ENCODE measurements around the gene HDAC4.
A peak's percentile ranks its signal among the peaks of the same experiment; 100 is the strongest.

Gene HDAC4

DNA sequence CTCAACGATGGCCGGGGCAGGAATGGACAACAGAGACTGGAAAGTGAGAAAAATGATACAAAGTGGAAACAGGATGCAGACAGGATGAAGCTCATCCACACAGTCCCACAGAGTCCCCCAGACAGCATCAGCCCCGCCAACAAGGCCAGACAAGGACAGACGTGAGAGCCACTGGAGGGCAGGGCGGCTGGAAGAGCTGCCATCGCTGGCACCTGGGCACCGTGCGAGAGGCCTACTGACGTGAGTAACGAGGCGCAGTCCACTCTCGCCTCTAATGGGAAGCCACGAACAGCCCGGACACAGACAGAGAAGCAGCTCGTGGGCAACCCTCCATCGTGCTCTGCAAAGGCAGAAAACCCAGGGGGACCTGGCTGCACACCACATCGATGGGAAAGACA, 17.1 kb downstream of the HDAC4 start:
- DNase-seq (ENCODE audit: low read depth in 2 of 2) = no peak

DNA sequence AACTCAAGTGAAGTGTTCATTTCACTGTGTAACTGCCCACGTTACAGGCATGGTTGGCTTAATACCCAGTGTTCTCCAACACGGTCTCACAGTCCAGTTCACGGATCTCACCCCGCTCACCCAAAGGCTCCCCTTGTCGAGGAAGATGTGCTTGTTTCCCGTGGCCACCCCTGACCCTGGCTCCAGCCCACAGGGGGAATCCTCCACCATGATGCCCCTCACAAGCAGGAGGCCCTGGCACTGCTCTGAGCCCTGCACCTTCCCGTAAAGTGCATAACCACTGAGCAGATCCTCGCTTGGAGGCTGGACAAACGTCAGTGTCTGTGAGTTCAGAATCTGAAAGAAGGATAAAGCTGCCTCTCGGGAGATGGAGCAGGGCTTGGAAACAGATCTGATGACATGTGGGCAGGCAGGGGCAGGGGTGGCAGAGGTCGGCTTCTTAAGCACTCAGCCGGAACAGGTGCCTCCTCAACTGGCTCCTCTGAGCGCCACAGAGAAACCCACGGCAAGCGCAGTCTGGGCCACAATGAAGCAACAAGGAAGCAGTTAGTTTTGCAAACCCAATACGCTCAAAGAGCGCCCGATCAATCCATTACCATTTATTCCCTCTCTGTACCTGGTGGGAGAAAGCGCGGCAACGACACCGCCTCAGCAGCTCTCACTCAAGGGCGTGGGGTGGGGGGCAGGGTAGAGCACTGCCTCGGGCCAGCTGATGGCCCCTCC, 17.6 kb downstream of the HDAC4 start:
- no peak for DNase-seq (ENCODE audit: low read depth in 2 of 2)

DNA sequence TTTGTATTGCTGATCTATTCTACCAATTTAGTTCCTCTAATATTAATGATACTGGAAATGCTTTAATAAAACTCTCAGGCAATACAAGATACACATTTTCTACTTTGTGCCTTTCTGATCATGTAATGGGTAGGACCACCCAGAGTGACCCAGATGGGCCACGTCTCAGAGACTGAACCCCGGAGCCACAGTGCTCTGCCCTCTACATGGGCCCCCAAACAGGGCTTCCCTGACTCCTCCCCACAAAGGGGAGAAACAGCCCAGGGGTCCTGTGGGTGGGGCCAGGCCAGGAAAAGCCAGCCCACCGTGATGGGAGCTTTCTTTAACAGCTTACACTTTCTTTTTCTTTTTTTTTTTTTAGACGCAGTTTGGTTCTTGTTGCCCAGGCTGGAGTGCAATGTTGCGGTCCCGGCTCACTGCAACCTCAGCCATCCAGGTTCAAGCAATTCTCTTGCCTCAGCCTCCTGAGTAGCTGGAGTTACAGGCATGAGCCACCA, 18.4 kb downstream of the HDAC4 start:
- no peak for DNase-seq (ENCODE audit: low read depth in 2 of 2)

DNA sequence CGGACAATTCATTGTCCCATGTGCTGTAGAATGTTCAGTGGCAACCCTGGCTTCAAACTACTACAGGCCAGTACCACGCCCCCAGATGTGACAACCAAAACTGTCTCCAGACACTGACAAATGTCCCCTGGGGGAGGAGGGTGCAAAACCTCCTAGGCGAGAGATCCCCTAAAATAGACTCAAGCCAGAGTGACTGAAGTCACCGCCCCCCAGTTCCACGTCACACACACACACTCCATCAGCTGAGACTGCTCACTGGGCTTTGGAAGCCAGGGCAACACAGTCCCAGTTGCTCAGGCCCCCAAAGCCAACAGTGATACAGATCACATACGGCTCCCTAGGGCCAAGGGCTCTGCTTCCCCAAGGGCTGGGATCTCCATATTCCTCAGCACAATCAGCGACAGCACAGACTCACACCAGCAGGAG, 19.1 kb downstream of the HDAC4 start:
- no peak for DNase-seq (ENCODE audit: low read depth in 2 of 2)

DNA sequence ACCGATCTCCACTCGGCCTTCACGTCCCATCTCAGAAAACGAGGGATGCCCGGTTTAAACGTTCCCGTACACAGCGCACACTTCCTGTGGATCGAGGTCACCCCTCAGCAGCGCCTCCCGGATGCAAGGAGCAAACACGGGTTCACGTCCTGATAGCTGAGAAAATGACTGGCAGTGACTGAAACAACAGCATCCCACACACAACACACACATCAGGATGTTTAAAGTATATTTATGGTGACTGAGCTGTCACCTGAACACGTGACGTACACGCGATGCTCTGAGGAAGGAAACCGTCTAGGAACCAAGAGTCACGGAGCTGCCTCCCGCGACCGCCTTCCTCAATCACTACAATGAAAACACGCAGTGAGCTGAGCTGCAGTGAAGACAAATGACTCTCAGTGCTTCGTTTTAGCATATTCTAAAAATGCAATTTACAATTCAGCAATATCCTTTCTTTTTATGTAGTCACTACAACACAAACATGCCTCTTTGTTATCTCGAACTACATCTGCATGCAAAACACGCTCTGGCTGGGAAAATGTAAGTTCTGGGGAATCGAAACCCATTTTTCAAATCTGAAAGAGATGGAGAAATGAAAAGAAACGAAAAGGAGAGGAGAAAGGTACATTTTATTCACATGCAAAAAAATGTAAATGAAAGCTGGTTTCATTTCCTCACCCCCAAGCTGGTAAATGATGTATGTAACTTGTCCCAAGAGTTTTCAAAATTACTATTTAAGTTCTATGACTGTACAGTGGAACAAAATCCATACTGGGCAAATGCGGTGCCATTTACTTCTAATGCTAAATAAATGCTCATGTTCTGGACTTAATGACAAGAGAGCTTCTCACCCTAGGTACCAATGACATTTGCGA, 19.8 kb downstream of the HDAC4 start:
- DNase-seq (ENCODE audit: low read depth in 2 of 2) = peak; percentile 21 to 54

DNA sequence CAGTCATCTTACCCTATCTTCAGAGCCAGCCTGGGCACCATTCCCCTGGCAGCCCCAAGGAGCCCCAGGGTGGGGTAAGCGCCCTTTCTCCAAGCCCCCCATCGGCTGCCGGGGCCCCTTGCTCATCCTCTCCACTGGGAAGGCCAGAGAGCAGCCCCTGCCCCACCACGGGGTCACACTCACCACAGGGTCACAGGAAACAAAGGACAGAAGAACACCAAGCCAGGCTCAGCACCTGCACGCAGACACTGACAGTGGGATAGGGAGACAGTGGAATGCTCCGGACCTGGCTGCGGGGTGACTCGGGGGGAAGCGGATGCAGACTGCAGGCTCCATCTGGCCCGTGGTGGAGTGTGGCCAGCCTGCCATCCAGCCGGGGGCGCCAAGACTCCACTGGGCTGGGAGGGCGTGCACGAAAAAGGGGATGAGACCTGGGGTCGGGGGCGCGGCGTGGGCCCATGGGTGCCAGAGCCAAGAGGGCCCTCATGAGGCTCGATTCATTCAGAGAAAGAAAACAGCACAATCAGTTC, 21.1 kb downstream of the HDAC4 start:
- DNase-seq (ENCODE audit: low read depth in 2 of 2) = no peak

DNA sequence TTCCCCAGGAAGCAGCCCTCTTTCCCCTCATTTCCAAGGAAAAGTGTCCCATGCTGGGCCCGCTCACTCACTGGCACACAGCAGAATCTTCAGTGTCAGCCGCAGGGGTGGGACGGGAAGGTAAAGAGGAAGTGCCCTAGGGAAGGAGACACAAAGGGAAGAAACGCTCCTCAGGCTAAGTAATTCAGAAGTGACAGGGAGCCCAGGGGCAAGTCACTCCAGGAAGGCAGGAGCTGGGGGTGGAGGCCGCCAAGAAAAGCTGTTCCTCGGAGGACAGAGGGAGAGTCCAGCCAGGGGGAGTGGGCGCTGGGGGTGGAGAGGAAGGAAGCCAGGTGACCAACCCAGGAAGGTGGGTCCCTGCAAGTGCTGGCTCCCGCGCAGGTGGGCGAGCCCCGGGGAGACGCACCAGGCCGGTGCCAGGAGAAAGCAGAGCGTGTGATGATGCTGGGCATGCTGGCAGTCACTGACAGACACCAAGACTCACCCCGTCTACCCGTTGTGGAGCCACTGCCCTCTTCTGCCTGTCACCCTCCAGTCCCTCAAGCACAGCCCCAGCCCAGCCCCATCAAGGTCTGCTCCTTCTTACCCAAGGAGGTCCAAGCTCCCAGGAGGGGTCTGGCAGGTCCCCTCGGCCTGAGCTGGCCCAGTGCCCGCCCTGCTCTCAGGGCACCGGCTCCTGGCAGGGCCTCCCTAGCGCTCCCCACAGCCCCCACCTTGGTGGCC, 21.7 kb downstream of the HDAC4 start:
- DNase-seq (ENCODE audit: low read depth in 2 of 2) = no peak

DNA sequence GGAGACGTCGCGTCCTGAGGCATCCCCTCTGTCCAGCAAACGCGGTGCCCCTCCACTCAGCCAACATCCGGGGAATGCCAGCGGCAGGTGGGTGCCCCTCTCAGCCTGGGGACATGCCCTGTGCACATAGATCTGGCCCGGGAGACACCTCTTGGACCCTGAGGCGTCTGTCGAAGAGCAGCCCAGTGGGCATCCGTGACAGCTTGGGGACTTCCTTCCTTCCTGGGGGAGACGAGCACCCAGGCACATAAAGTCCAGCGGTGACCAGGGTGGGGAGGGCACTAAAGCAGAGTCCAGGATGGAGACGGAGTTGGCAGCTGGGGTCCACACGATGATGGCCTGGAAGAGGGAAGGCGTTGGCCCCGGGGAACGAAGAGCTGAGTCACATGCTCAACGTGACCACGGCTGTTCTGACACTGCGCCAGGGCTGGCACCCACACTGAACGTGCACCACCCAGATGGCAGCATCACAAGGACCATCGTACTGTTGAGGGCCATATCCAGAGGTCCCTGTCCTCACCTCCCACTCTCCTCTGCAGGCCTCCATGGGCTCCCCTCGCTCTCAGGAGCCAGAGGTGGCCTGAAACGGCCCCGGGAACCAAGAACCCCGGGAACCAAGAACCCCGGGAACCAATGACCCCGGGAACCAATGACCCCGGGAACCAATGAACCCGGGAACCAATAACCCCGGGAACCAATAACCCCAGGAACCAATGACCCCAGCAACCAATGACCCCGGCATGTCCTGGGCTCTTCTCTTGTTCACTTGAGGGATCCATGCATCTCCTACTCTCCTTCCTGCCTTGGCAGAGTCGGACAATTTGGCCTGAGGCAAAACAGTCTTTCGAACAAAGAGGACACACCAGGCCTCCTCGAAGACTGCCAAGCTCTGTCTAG, 22.6 kb downstream of the HDAC4 start:
- DNase-seq (ENCODE audit: low read depth in 2 of 2) = no peak

DNA sequence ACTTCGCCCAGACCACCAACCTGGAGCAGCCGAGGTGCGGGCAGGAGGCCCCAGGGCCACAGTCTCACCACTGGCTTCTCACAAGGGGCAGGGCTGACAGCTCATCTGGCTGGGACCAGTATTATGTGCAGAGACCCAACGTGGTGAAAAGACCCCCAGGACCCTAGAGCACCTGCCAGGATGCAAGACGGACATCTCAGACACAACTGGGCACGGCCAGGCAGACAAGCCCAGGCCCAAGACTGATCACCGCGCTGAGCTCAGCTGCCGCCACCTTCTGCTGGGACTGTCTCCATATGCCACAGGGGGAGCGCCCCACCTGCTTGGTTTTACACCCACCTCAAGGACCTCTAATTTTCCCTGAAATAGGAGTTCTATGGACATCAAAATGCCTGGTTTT, 23.2 kb downstream of the HDAC4 start:
- DNase-seq (ENCODE audit: low read depth in 2 of 2) = no peak

DNA sequence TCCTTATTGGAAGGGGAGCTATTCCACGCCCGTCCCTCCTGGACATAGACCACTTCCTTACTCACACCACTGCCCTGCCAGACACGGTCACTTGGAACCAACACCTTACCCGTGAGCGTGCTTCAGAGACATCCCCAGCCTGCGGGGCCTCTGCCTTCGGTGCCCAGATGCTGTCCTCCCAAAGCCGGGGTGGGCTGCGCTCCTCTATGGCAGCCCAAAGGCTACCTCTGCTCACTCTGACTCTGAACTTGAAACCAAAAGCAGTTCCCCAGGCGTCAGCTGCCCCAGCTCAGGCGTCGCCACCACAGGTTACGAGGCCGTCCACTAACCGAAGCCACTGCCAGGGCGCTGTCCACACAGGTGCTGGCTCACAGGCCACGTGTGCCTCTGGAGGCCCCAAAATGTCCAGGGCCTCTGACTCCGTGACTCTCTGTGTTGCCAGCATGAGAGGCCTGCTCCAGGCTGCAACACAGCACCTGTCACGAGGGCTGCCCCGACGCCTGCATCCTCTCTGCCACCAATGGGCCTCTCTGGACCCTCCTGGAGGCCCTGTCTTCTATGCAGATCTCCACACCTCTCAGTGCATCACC, 23.8 kb downstream of the HDAC4 start:
- no peak for DNase-seq (ENCODE audit: low read depth in 2 of 2)

DNA sequence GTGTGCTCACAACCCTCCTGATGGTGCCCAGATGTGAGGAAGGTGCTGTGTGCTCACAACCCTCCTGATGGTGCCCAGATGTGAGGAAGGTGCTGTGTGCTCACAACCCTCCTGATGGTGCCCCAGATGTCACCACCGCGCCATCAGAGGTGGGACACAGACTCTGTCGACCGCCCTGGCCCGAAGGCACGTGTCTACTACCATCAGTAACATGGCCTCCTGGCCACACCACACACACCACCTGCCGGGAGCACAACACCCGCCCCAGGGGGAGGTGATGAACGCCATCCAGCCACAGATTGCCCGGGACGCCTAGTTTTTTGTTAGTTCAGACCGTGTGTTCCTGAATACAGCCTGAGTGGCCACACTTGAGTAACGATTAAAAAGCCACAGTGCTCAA, 24.5 kb downstream of the HDAC4 start:
- DNase-seq (ENCODE audit: low read depth in 2 of 2) = no peak

DNA sequence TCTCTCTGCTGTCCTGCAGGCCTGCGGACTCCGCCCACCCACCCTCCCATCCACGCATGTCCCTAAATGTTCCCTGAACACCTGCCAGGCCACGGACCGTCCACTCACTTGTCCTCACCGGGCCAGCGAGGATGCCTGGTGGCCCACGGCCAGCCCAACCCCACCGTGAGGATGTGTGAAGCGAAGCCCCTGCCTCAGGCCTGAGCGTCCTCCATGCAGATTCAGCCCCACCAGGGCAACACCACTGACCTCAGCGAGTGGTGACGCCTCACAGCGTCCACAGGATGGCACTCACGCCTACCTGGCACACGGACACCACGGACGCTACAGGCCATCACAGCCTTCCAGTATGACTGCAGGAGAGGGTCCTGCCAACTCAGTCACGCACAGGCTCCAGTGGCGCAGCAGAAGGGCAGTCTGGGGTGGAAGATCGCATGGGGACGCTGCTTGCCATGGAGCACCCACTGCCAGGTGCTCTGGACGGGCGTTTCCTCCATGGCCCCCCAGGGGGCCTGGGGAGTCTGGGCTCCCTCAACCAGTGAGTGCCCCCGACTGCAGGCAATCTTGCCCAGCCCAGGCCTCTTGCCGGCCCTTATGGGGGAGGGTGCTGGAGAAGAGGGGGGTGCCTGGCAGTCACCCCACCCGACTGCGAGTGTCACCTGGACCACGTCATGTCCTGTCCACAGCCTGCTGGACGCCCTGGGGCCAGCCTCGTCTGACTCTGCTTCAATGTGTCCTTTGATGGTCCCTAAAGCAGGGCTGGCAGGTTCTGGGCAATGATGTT, 25.4 kb downstream of the HDAC4 start:
- no peak for DNase-seq (ENCODE audit: low read depth in 2 of 2)

DNA sequence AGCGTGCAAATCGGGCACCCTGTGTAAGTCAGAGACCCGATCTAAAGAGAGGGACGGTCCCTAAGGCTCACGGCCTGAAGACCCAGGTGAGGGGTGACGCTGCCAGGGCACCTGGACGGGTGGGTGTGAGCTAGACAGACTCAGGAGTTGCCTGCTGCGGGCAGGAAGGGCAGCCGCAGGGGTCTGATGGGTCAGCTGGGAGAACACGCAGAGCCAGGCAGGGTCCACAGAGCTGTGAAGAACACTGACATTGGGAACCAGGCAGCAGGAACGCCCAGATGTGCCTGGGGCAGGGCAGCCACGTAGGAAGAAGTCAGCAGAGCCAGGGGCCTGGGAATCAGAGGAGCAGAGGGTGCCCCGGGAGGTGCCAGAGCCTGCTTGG, 25.9 kb downstream of the HDAC4 start:
- DNase-seq (ENCODE audit: low read depth in 2 of 2) = no peak

DNA sequence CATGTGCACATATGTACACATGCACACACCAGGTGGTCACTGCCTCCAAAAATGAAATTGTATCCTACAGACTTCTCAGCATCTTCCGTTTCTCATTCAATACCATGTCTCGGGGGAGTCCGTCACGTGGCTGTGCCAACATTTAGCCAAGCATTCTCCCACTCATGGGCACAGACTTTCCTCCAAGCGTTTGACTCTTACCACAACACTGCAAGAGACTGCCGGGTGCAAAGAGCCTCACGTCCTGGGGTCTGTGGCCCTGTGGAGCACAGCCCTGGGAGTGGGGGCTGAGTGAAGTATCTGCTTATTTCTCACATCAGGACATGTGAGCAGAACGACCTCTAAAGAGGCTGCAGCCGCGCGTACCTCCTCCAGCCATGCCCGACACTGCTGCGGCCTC, 28.0 kb downstream of the HDAC4 start:
- no peak for DNase-seq (ENCODE audit: low read depth in 2 of 2)

DNA sequence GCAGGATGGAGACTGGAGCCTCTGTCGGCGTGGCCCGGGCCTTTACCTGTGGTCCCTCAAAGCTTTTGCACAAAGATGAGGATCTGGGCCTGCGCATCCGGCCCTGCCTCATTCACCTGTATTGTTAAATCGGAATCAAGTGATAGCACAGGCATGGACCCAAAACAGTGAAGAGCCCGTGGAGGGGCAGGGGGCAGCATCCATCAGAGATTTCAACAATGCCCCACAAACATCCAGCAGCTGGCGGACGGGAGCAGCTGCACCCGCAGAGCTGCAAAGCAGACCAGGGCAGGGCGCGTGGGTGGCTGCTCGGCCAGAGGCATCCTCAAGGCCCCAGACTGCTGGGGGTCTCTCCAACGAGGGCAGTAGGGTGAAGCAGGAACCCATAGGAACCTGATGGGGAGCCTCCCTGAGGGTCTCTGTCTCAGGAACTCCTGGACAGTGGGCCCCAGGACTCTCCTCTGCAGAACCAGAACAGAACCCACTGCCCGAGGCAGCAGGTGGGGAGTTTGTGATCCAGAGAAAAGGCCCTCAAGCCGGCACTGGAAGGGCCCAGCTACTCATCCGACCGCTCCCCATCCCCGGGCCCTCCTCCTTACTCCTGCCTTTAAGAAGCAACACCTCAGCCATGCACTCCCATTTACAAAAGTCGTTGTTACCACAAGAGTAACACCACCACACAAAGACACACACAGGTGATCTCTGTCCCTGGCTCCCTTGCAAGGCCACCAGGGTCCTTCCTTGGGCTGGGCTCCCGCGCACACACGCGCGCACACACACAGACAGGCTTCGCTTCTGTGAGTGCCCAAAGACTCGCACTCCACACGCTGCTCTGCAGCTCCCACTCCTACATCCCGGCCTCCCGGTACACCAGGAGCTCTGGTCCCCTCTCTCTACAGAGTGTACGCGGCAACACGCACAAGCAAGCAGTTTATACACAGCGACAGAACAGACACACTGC, 28.8 kb downstream of the HDAC4 start:
- DNase-seq (ENCODE audit: low read depth in 2 of 2) = no peak

DNA sequence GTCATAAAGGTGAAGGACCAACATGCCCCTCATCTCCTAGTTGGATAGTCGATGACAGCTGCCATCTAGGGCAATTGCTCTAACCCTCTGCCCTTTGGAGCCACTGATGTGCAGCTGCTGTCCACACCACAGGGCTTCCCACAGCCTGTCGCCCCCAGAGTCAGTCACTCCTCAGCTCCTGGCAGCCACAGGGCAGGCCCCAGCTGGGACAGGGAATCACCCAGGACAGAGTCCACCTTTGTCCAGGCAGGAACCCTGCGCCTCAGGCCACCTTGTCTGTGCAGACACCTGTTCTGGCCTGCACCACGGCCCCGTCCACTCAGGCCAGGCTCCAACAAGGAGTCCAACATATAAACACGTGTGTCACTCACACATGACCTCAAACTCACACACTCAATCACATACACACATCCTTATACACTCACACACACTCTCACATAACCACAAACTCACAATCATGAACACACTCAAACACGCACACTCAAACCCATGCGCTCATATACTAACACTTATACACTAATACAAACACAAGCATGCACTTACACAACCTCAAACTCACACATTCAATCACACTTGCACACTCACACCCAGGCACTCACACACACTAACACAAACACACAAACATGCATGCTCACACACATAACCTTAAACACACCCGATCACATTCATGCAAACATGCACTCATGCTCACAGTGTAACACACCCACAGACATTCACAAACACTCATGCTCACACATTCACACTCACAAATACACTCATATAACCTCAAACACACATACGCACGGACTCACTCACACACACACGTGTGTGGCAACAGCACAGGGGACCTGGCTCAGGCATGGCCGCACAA, 29.7 kb downstream of the HDAC4 start:
- no peak for DNase-seq (ENCODE audit: low read depth in 2 of 2)

DNA sequence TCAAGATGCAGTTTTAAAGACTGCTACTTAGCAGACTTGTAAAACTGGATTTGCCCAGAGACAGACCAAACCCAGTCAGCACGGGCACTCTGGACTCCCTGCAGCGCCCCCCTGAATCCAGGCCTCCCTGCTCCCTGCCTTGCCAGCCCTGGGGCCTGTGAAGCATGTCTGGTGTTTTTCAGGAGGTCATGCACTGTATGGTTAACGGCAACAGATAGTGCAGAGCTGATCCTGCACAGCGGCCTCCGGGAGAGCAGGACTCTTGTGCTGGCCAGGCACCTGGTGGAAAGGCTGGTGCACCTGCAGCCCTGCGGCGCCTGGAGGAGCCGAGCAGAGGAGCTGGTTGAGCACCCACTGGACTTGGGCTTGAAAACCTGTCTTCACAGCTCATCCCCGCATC, 30.4 kb downstream of the HDAC4 start:
- DNase-seq (ENCODE audit: low read depth in 2 of 2) = no peak

DNA sequence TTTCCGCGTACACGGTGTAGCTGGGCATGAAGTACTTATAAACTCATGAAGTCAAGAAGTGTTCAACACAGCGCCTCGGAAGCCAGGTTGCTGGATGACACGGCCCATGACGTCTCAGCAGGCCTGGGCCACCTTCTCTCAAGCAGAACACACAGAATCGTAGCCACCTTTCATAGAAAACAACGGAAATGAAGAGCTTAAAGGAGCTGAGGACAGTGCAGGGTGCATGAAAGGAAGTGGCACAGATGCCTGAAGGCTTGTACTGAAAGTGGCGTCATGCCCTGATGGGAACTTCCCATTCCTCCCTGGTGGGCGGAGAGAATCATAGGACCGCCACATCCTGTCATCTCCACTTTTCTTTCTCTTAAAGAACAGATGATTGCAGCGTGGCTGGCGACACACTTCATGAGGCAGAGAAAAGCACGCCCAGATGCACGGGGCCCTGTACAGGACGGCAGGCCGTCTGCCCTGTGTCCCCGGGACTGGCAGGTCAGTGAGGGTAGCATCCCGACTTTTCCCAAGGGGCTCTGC, 31.1 kb downstream of the HDAC4 start:
- DNase-seq (ENCODE audit: low read depth in 2 of 2) = peak; percentile 48 to 73
